ENCODE results near the gene CD300LD. TPM values are rescaled to one million over a fixed set of nuclear protein-coding genes. Genes with fewer than 3 reads are reported as not detected.

CD300LD gene
- polyA plus RNA-seq (2013), result not detected in 2 replicates

GRCh38 chr17:74592087-74592990 lies at the start of gene CD300LD:
Gene CD300LD, minus strand, starts transcription at chr17:74592283. Its CDS starts 81 bp downstream, at chr17:74592202.
- Histone ChIP-seq H3K4me2 (ENCODE audit: low read length) (no peak within 1 kb of the TSS), H3K9me3 (ENCODE audit: insufficient read depth, low read depth, low read length) (no peaks in the 10 kb centered on the region), H2BK120ac (ENCODE audit: insufficient read depth, low read length, poor library complexity) (no peak within 1 kb of the TSS), H3K9ac (ENCODE audit: low read length) (no peak within 1 kb of the TSS), H3K4me3 (ENCODE audit: low read depth, low read length) (peak within 1 kb of the TSS; percentile 7), H3K18ac (ENCODE audit: low read length) (no peak within 1 kb of the TSS), H3K14ac (ENCODE audit: low read length) (no peak within 1 kb of the TSS), H2AK5ac (ENCODE audit: low read length) (no peak within 1 kb of the TSS), H2BK5ac (ENCODE audit: low read depth, low read length, poor library complexity) (no peak within 1 kb of the TSS), H3K4ac (ENCODE audit: low read depth, low read length) (no peak within 1 kb of the TSS), H3K23ac (ENCODE audit: low read length) (no peak within 1 kb of the TSS), H4K91ac (ENCODE audit: low read depth, low read length) (no peak within 1 kb of the TSS), H3K4me1 (ENCODE audit: control insufficient read depth in 1 of 2, insufficient read depth in 2 of 2, low read length in 2 of 2) (peaks cover 0 to 2% of the 10 kb centered on the region in 2 experiments), H3K27ac (ENCODE audit: low read depth, low read length) (no peak within 1 kb of the TSS), H2BK12ac (ENCODE audit: low read length) (no peak within 1 kb of the TSS), H3K36me3 (ENCODE audit: control insufficient read depth in 1 of 2, insufficient read depth in 2 of 2, low read length in 2 of 2) (no peaks in the 10 kb centered on the region), H3K79me2 (ENCODE audit: control insufficient read depth, insufficient read depth, low read length, poor library complexity) (no peaks in the 10 kb centered on the region), H4K12ac (ENCODE audit: low read depth, low read length) (no peak within 1 kb of the TSS), H3K27me3 (ENCODE audit: insufficient read depth, low read length) (no peaks in the 10 kb centered on the region), H3K79me1 (ENCODE audit: low read length) (no peaks in the 10 kb centered on the region), H2AFZ (ENCODE audit: insufficient read depth, low read length, poor library complexity) (no peak within 1 kb of the TSS), H4K8ac (ENCODE audit: low read depth, low read length) (no peak within 1 kb of the TSS)
- no CpG with 5 or more reads among the region's 14 CpGs for WGBS (ENCODE audit: extremely low coverage, insufficient coverage, insufficient read length)
- no peak for DNase-seq

- Histone ChIP-seq H3K23ac (ENCODE audit: low read length) (no peak overlapping the region), H3K18ac (ENCODE audit: low read length) (no peak overlapping the region), H3K9me3 (ENCODE audit: insufficient read depth, low read depth, low read length) (no peaks in the 10 kb centered on the region), H3K4me2 (ENCODE audit: low read length) (no peak overlapping the region), H2AK5ac (ENCODE audit: low read length) (no peak overlapping the region), H3K27me3 (ENCODE audit: insufficient read depth, low read length) (no peaks in the 10 kb centered on the region), H3K9ac (ENCODE audit: low read length) (no peak overlapping the region), H2BK120ac (ENCODE audit: insufficient read depth, low read length, poor library complexity) (no peak overlapping the region), H3K4me3 (ENCODE audit: low read depth, low read length) (no peak overlapping the region), H4K8ac (ENCODE audit: low read depth, low read length) (no peak overlapping the region), H2BK5ac (ENCODE audit: low read depth, low read length, poor library complexity) (no peak overlapping the region), H3K4me1 (ENCODE audit: control insufficient read depth in 1 of 2, insufficient read depth in 2 of 2, low read length in 2 of 2) (peaks cover 0 to 2% of the 10 kb centered on the region in 2 experiments), H2BK12ac (ENCODE audit: low read length) (no peak overlapping the region), H4K12ac (ENCODE audit: low read depth, low read length) (no peak overlapping the region), H3K27ac (ENCODE audit: low read depth, low read length) (no peak overlapping the region), H3K14ac (ENCODE audit: low read length) (no peak overlapping the region), H3K79me2 (ENCODE audit: control insufficient read depth, insufficient read depth, low read length, poor library complexity) (no peaks in the 10 kb centered on the region), H2AFZ (ENCODE audit: insufficient read depth, low read length, poor library complexity) (no peak overlapping the region), H3K4ac (ENCODE audit: low read depth, low read length) (no peak overlapping the region), H4K91ac (ENCODE audit: low read depth, low read length) (no peak overlapping the region), H3K79me1 (ENCODE audit: low read length) (no peaks in the 10 kb centered on the region), H3K36me3 (ENCODE audit: control insufficient read depth in 1 of 2, insufficient read depth in 2 of 2, low read length in 2 of 2) (no peaks in the 10 kb centered on the region)
- no CpG with 5 or more reads among the region's 6 CpGs for WGBS (ENCODE audit: extremely low coverage, insufficient coverage, insufficient read length)
- DNase-seq, result peak in 1 of 2 donors; percentile 15
These were observed 49.3 kb upstream of the CD300LD start for GRCh38 chr17:74641224-74641957.

GRCh38 chr17:74639704-74640151 lies 47.6 kb upstream of the CD300LD start:
- no peaks in the 10 kb centered on the region for H3K79me1 ChIP-seq (ENCODE audit: low read length)
- H4K91ac ChIP-seq (ENCODE audit: low read depth, low read length), result no peak overlapping the region
- H3K27ac ChIP-seq (ENCODE audit: low read depth, low read length), result no peak overlapping the region
- no peaks in the 10 kb centered on the region for H3K9me3 ChIP-seq (ENCODE audit: insufficient read depth, low read depth, low read length)
- no peaks in the 10 kb centered on the region for H3K79me2 ChIP-seq (ENCODE audit: control insufficient read depth, insufficient read depth, low read length, poor library complexity)
- H3K27me3 ChIP-seq (ENCODE audit: insufficient read depth, low read length), result no peaks in the 10 kb centered on the region
- H3K9ac ChIP-seq (ENCODE audit: low read length), result no peak overlapping the region
- peaks cover 5 to 8% of the 10 kb centered on the region in 2 experiments for H3K4me1 ChIP-seq (ENCODE audit: control insufficient read depth in 1 of 2, insufficient read depth in 2 of 2, low read length in 2 of 2)
- H2BK12ac ChIP-seq (ENCODE audit: low read length), result no peak overlapping the region
- no peak overlapping the region for H3K4me3 ChIP-seq (ENCODE audit: low read depth, low read length)
- no peak overlapping the region for H2AK5ac ChIP-seq (ENCODE audit: low read length)
- H3K36me3 ChIP-seq (ENCODE audit: control insufficient read depth in 1 of 2, insufficient read depth in 2 of 2, low read length in 2 of 2), result no peaks in the 10 kb centered on the region
- H3K18ac ChIP-seq (ENCODE audit: low read length), result no peak overlapping the region
- H2AFZ ChIP-seq (ENCODE audit: insufficient read depth, low read length, poor library complexity), result no peak overlapping the region
- WGBS (ENCODE audit: extremely low coverage, insufficient coverage, insufficient read length), result no CpG with 5 or more reads among the region's 10 CpGs
- no peak overlapping the region for H3K23ac ChIP-seq (ENCODE audit: low read length)
- no peak overlapping the region for H3K4me2 ChIP-seq (ENCODE audit: low read length)
- no peak overlapping the region for H4K8ac ChIP-seq (ENCODE audit: low read depth, low read length)
- H3K4ac ChIP-seq (ENCODE audit: low read depth, low read length), result no peak overlapping the region
- no peak overlapping the region for H2BK120ac ChIP-seq (ENCODE audit: insufficient read depth, low read length, poor library complexity)
- peak in 1 of 2 donors; percentile 18 for DNase-seq
- no peak overlapping the region for H3K14ac ChIP-seq (ENCODE audit: low read length)
- H4K12ac ChIP-seq (ENCODE audit: low read depth, low read length), result no peak overlapping the region
- H2BK5ac ChIP-seq (ENCODE audit: low read depth, low read length, poor library complexity), result no peak overlapping the region

- Histone ChIP-seq H3K9ac (ENCODE audit: low read length) (no peak overlapping the region), H3K18ac (ENCODE audit: low read length) (no peak overlapping the region), H3K36me3 (ENCODE audit: control insufficient read depth in 1 of 2, insufficient read depth in 2 of 2, low read length in 2 of 2) (no peaks in the 10 kb centered on the region), H3K14ac (ENCODE audit: low read length) (no peak overlapping the region), H4K8ac (ENCODE audit: low read depth, low read length) (no peak overlapping the region), H3K79me1 (ENCODE audit: low read length) (no peaks in the 10 kb centered on the region), H2AK5ac (ENCODE audit: low read length) (no peak overlapping the region), H3K9me3 (ENCODE audit: insufficient read depth, low read depth, low read length) (no peaks in the 10 kb centered on the region), H2AFZ (ENCODE audit: insufficient read depth, low read length, poor library complexity) (no peak overlapping the region), H3K27me3 (ENCODE audit: insufficient read depth, low read length) (no peaks in the 10 kb centered on the region), H3K23ac (ENCODE audit: low read length) (no peak overlapping the region), H3K27ac (ENCODE audit: low read depth, low read length) (no peak overlapping the region), H3K4me2 (ENCODE audit: low read length) (no peak overlapping the region), H3K4me3 (ENCODE audit: low read depth, low read length) (no peak overlapping the region), H3K4ac (ENCODE audit: low read depth, low read length) (no peak overlapping the region), H2BK120ac (ENCODE audit: insufficient read depth, low read length, poor library complexity) (no peak overlapping the region), H4K12ac (ENCODE audit: low read depth, low read length) (no peak overlapping the region), H2BK5ac (ENCODE audit: low read depth, low read length, poor library complexity) (no peak overlapping the region), H3K79me2 (ENCODE audit: control insufficient read depth, insufficient read depth, low read length, poor library complexity) (no peaks in the 10 kb centered on the region), H3K4me1 (ENCODE audit: control insufficient read depth in 1 of 2, insufficient read depth in 2 of 2, low read length in 2 of 2) (peaks cover 8 to 11% of the 10 kb centered on the region in 2 experiments), H4K91ac (ENCODE audit: low read depth, low read length) (no peak overlapping the region), H2BK12ac (ENCODE audit: low read length) (no peak overlapping the region)
- WGBS (ENCODE audit: extremely low coverage, insufficient coverage, insufficient read length), result no CpG with 5 or more reads among the region's 2 CpGs
- no peak for DNase-seq
These were observed 45.8 kb upstream of the CD300LD start for GRCh38 chr17:74637926-74638325.

Data from trophoblast cell (in vitro differentiated cells and primary cell).